Cardiac fibroblast (primary cell): ENCODE results near the gene ATXN1.

ENCODE experiments used
- DNase-seq, 2 donors: peaks; one replicate each; pipeline versions ENCODE4 v3.0.0 to v3.0.0-alpha.2; 2010; ENCODE audit warnings: low read depth in 2 of 2
- H3K4me3 ChIP-seq, 2 donors: replicated peaks in 1 of 2; 1 replicate in 1 of 2; 2 replicates in 1 of 2; pipeline ENCODE4 v1.5.1; 2011; ENCODE audit warnings: low read depth in 2 of 2, low read length in 2 of 2, mild to moderate bottlenecking in 2 of 2, moderate library complexity in 1 of 2
- CTCF ChIP-seq: IDR thresholded peaks from one replicate; pipeline ENCODE4 v1.5.1; 2011; ENCODE audit warnings: low read depth, mild to moderate bottlenecking, low read length, inconsistent platforms

Gene ATXN1

GRCh38 chr6:16676376-16676775, 84.9 kb downstream of the ATXN1 start:
- no peak for TF ChIP-seq CTCF
- no peak overlapping the region for H3K4me3 ChIP-seq
- DNase-seq, result no peak

- DNase-seq, result peak; percentile 52 to 54
- no peak for TF ChIP-seq CTCF
- H3K4me3 ChIP-seq, result no peak overlapping the region
Observed at GRCh38 chr6:16674801-16675392, 86.4 kb downstream of the ATXN1 start.

DNA sequence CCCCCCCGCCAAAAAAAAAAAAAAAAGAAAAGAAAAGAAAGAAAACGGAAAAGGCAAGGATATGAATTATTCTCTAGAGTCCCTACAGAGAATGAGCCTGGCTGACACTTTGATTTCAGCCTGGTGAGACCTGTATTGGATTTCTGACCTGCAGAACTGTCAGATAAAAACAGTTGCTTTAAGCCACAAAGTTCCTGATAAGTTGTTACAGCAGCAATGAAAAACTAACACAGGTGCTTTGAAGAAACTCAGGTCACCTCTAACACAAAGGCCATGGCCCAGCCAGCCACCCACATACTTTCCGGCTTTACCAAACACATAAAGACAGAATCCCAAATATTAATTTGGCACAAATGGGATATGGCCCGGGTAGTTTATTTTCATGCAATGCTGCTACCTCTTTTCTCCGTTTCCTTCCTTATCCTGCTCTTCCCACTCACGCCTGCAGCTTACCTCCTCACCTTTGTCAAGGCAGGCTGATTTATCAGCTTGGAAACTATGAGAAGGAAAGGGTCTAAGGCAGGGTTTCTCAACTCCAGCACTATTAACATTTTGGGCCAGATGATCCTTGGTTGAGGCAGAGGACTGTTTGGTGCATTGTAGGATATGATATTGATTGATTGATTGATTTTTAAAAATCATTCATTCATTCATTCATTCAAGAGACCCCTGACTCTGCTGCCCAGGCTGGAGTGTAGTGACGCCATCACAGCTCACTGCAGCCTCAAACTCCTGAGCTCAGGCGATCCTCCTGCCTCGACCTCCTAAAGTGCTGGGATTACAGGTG, 88.1 kb downstream of the ATXN1 start:
- TF ChIP-seq CTCF, result no peak
- no peak for DNase-seq
- H3K4me3 ChIP-seq, result no peak overlapping the region

DNA sequence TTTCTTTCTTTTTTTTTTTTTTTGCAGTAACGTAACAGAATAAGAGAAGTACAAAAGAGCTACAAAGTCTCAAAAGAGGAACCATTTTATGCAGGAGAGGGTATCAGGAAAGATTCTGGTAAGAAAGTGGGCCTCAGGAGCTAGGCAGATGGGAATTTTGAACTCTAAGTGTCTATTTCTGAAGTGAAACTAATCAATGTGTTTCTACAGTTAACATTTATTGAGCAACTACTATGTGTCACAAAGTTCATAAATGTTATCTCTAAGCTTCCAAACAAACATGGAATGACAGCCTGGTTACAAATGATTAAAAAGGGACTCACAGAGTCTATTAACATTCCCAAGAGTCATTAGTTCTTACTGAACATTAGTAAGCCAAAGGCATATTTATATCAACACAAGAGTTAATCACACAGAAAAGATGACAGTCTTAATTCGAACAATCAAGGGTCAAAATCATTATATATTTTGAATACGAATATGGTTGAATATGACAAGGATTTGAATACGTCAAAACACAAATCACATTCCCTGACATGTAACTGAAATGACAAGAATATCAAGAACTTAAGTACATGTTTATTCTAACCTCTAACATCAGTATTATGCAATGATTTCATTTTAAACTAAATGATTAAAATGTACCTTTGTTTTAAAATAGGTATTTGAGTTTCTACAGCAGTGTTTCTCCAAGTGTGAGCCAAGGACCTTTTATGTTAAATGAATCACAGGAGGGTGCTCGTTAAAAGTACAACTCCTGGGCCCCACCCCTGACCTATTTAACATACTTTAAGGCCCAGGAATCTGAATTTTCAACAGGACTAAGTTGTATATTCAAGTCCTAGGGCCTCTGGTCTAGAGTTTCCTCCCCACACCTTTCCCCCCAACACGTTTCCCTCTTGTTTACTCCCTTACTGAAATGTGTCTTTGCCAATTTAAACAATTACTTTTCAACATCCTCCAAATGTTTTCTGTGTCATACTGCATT, 89.7 kb downstream of the ATXN1 start:
- no peak for TF ChIP-seq CTCF
- DNase-seq, result no peak
- H3K4me3 ChIP-seq, result no peak overlapping the region

DNA sequence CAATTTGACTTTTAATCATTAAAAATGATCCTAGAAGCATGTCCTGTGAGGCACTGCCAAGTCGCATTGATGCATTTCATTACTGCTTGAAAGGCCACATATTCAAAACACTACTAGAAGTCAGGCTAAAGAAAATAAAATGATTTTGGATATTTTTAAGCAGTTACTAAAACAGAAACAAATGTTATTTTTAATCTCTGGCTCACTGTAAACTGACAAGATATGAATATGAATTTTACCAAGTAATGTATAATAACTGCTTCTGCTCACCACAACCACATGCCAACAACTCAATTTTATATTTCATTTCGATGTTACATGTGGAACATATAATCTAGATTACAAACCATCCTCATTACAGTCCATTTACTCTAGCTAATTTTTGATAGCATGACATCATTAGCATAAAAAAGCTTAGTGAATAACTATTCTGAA, 90.6 kb downstream of the ATXN1 start:
- H3K4me3 ChIP-seq, result no peak overlapping the region
- no peak for DNase-seq
- no peak for TF ChIP-seq CTCF

DNA sequence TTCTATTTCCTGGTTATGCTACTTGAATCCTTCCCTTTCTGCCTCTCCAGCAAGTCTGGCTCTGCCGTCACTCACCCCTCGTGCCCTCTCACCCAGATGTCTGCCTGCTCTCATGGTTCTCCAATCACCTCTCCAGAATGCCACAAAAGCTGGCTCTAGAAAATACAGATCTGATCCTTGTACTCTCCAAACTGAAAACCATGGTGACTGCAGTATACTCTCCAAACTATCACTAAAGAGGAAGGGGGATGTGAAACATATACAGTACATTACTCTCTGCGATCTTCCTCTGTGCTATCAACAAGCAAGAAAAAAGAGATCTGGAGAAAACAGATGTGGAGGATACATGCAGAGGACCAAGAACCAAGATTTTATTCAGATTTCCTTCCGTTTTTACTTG, 91.1 kb downstream of the ATXN1 start:
- TF ChIP-seq CTCF, result no peak
- H3K4me3 ChIP-seq, result no peak overlapping the region
- peak in 1 of 2 donors; percentile 48 for DNase-seq
